ENCODE data around the gene PPP4R4.

GRCh38 chr14:94129111-94129757, 44.9 kb upstream of the PPP4R4 start, which contains the start of gene IFI27L2:
- TF ChIP-seq CTCF (conservative IDR thresholded peaks at IDR 0.05) (no peak; the same call in 1 of the 2 replicates), EZH2 (IDR thresholded peaks at IDR 0.05; ENCODE audit: low read depth) (no peak)

Data from PC-9 (cell line).